ENCODE measurements around the gene TNFAIP8L2.
"Not testable (repeated sequence)": the region's sequence is repeated elsewhere in the genome, so short reads cannot be mapped to it uniquely, and the experiment has no call there.

Gene TNFAIP8L2

GRCh38 chr1:151146072-151146411 is 10.4 kb upstream of the TNFAIP8L2 start:
- DNase-seq: no peak

DNA sequence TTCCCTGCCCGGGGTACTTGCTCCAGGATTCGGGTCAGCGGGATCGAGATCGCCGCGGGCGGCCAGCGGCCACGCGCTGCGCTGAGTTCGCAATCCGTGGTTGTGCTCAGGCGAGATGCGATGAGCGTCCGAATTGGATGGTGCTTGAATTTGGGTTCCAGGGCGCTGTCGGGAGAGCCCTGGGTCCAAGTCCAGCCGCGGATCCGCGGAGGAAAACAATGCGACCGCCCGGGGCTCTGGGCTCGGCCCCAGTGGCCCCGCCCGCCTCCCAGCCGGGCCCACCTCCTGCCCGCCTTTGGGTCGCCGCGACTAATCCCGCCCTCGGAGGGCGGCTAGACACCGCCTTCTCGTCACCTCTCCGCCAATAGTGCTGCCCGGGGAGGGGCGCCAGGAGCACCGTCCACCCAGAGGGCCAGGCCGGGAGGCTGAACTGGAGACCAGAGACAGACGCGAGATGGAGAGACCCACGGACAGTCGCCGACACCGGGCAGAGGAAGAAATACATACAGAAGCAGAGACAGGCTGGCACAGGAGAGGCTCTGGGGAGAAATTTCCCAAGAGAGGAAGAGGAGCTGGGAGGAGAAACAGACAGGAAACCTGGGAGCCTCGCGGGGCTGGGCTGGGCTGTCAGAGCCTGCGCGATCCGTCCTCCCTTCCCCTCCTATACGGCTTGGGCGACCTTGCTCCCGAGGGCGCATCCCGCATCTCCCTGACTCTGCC is 9.9 kb upstream of the TNFAIP8L2 start, which contains the start of gene SEMA6C:
SEMA6C (minus strand) TSS at position 220 of the 720 bp plus-strand sequence. CDS start 4,010 bp downstream, outside the sequence.
- peak; percentile 91 for DNase-seq

GRCh38 chr1:151147132-151147503 is 9.3 kb upstream of the TNFAIP8L2 start:
- DNase-seq: no peak

GRCh38 chr1:151147665-151148064 is 8.8 kb upstream of the TNFAIP8L2 start:
- no peak for DNase-seq

- DNase-seq: no peak
Measured at GRCh38 chr1:151157067-151157531, 650 bp downstream of the TNFAIP8L2 start.

GRCh38 chr1:151158326-151158725 is 1.9 kb downstream of the TNFAIP8L2 start:
- no peak for DNase-seq

DNA sequence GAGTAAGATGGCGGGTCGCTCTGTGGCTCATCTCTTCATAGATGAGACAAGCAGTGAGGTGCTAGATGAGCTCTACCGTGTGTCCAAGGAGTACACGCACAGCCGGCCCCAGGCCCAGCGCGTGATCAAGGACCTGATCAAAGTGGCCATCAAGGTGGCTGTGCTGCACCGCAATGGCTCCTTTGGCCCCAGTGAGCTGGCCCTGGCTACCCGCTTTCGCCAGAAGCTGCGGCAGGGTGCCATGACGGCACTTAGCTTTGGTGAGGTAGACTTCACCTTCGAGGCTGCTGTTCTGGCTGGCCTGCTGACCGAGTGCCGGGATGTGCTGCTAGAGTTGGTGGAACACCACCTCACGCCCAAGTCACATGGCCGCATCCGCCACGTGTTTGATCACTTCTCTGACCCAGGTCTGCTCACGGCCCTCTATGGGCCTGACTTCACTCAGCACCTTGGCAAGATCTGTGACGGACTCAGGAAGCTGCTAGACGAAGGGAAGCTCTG is 2.4 kb downstream of the TNFAIP8L2 start:
- DNase-seq: no peak

GRCh38 chr1:151159373-151159772 is 2.9 kb downstream of the TNFAIP8L2 start:
- DNase-seq: no peak

DNA sequence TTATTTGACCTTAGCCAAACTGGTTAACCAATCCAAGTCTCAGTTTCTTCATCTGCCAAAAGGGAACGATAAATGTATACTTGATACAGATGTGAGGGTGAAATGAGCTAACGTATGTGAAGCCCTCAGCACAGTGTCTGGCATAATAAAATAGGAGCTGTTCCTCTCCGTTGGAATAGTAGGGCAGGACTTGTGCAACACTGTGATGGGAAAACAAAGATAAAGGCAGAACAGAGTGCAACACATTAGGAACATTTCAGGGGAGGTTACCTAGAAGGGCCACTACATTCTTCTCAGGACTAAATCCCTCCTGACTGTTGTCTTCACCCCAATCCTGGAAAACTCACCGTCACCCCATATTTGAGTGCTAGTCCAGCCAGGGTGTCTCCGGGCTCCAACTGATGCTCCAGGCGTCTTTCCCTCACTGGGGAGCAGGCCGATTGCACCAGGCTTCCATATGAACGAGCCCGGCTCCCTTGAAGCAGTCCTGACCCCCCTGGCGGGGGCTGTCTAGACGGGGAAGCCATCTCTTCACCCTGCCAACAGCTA is 8.4 kb downstream of the TNFAIP8L2 start:
- DNase-seq: no peak

- DNase-seq: peak; percentile 67
Measured at GRCh38 chr1:151165281-151165737, 8.9 kb downstream of the TNFAIP8L2 start.

GRCh38 chr1:151165738-151166504 is 9.5 kb downstream of the TNFAIP8L2 start, which contains the start of the genes LYSMD1 and SCNM1:
LYSMD1 (minus strand) TSS chr1:151165902; CDS start chr1:151165258, 644 bp downstream.
SCNM1 (plus strand) TSS chr1:151166144; CDS start chr1:151166153, 9 bp downstream.
- peak; percentile 100 for DNase-seq

- DNase-seq: peak; percentile 57
Measured at GRCh38 chr1:151166505-151166956, 10.1 kb downstream of the TNFAIP8L2 start.

DNA sequence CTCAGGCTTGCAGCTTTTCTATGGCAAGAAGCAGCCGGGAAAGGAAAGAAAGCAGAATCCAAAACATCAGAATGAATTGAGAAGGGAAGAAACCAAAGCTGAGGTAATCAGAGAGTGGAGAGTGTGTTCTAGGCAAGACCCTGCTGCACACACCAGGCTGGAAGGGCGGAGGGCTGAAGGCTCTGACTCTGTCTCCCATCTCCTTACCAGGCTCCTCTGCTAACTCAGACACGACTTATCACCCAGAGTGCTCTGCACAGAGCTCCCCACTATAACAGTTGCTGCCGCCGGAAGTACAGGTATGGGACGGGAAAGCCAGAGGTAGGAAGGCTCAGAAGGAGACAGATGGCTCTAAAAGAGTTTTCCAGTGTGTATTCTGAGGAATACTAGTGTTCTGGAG is 10.7 kb downstream of the TNFAIP8L2 start:
- no peak for DNase-seq

GRCh38 chr1:151171190-151171589 is 14.7 kb downstream of the TNFAIP8L2 start:
- no peak for DNase-seq

GRCh38 chr1:151175041-151175741 is 18.7 kb downstream of the TNFAIP8L2 start:
- no peak for DNase-seq

GRCh38 chr1:151175863-151176262 is 19.4 kb downstream of the TNFAIP8L2 start, which contains the start of gene TMOD4:
TMOD4 (minus strand) TSS chr1:151175981; CDS start chr1:151174875, 1,106 bp downstream.
- DNase-seq: peak; percentile 34

DNA sequence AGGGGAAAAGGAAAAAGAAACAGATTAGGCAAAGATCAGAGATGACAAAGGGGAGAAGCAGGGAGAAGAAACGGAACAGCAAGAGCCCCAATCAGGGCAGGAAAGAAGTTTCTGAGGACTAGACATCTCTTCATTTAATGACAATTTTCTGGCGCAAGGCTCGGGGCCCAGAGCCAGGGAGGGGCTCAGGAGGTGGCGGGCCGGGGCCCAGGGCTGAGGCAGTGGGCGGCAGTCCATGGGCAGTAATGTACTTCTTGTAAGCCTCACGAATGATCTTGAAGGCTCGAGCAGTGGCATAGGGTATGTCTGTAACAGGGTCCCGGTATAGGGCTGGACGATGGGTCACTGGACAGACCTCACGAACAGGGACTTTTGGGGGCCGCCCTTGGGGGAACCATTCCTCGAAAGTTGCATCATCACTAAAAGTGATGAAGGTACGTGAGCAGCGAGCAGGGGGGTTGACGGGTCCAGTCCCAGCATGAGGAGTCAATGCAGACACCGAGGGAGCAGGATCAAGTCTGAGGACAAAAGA is 20.1 kb downstream of the TNFAIP8L2 start:
- DNase-seq: no peak

DNA sequence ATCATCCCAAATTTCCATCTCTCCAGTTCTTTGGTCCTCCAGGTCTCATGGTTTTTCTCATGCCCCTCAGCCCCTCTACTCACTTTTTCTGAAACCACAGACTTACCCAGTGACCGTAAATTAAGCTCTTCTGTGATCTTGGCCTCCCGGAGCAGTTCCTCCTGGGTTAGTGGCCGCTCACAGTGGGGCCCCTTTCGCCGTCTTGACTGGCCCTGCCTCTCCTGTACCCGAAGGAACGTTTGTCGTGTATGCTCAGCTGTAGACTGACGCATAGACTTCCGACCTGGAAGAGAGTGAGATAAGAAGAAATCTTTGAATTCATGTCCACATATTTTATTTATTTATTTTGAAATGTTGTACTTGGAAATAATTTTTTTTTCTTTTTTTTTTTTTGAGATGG is 27.8 kb downstream of the TNFAIP8L2 start:
- DNase-seq: no peak

- no peak for DNase-seq
Measured at GRCh38 chr1:151187205-151187604, 30.8 kb downstream of the TNFAIP8L2 start.

GRCh38 chr1:151188667-151189066 is 32.2 kb downstream of the TNFAIP8L2 start:
- DNase-seq: not testable (repeated sequence)

DNA sequence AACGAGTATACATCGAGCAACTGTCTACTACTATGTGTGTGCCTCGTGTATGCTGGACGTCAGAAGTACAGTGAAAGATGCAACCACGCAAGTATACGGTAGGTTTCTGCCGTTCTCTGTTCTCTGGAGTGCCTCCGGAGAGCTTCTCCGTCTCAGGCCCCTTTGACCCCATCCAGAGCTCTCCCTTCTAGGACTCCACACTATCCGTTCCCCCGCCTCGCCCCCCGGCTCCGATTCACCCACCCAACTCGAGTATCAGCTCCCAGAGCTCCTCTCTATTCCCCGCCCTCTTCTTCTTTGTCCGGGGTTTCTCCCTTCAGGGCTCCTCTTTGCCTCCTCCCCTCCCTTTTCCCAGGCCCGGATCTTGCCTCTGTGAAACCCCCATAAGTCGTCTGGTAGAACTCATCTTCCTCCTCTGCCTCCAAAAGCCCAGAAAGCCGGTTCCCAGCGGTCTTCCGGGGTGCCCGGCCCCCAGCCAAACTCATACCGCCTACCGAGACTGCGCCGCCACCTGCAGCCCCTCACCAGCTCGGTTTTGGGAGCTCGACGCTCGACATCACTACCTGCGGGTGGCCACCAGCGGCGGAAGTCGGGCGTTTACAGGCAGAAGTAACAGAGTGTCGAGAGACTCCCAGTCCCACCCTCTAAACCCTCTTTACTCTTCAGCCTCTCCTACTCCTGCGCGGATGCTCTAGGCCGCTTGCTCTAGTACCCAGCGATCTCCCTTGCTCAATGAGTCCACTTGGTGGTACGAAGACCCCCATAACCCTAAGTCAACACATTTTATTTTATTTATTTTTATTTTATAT is 33.4 kb downstream of the TNFAIP8L2 start, which contains the start of gene VPS72:
VPS72 (minus strand) TSS at position 561 of the 809 bp plus-strand sequence; CDS start at position 485, 76 bp downstream.
- peak; percentile 90 for DNase-seq

Measured in fibroblast of skin of scalp (primary cell).